IPS-18a (cell line): Measurements from ENCODE around the gene STOX2.

Experiments
- H3K27ac ChIP-seq: one replicate; pipeline ENCODE4 v1.5.1; 2013; ENCODE audit warnings: low read length
- H3K27me3 ChIP-seq: one replicate; pipeline ENCODE4 v1.6.1; 2013; ENCODE audit warnings: mild to moderate bottlenecking, low read length; ENCODE audit not compliant: control insufficient read depth, insufficient read depth
- H3K36me3 ChIP-seq: one replicate; pipeline ENCODE4 v1.6.1; 2013; ENCODE audit warnings: low read depth, low read length; ENCODE audit not compliant: control insufficient read depth
- H3K4me1 ChIP-seq: one replicate; pipeline ENCODE4 v1.6.1; 2013; ENCODE audit warnings: low read depth, low read length; ENCODE audit not compliant: control insufficient read depth
- H3K4me3 ChIP-seq: one replicate; pipeline ENCODE4 v1.5.1; 2013; ENCODE audit warnings: low read length
- H3K9ac ChIP-seq: one replicate; pipeline ENCODE4 v1.6.1; 2013; ENCODE audit warnings: mild to moderate bottlenecking, low read length, moderate library complexity
- H3K9me3 ChIP-seq: one replicate; pipeline ENCODE4 v1.6.1; 2013; ENCODE audit warnings: low read depth, low read length; ENCODE audit not compliant: control insufficient read depth

The STOX2 gene, protein sequence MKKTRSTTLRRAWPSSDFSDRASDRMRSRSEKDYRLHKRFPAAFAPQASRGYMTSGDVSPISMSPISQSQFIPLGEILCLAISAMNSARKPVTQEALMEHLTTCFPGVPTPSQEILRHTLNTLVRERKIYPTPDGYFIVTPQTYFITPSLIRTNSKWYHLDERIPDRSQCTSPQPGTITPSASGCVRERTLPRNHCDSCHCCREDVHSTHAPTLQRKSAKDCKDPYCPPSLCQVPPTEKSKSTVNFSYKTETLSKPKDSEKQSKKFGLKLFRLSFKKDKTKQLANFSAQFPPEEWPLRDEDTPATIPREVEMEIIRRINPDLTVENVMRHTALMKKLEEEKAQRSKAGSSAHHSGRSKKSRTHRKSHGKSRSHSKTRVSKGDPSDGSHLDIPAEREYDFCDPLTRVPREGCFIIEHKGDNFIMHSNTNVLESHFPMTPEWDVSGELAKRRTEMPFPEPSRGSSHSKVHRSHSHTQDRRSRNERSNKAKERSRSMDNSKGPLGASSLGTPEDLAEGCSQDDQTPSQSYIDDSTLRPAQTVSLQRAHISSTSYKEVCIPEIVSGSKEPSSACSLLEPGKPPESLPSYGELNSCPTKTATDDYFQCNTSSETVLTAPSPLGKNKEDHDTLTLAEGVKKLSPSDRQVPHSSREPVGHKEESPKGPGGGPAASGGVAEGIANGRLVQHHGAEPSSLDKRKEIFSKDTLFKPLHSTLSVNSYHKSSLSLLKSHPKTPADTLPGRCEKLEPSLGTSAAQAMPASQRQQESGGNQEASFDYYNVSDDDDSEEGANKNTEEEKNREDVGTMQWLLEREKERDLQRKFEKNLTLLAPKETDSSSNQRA (N-terminal part only)

DNA sequence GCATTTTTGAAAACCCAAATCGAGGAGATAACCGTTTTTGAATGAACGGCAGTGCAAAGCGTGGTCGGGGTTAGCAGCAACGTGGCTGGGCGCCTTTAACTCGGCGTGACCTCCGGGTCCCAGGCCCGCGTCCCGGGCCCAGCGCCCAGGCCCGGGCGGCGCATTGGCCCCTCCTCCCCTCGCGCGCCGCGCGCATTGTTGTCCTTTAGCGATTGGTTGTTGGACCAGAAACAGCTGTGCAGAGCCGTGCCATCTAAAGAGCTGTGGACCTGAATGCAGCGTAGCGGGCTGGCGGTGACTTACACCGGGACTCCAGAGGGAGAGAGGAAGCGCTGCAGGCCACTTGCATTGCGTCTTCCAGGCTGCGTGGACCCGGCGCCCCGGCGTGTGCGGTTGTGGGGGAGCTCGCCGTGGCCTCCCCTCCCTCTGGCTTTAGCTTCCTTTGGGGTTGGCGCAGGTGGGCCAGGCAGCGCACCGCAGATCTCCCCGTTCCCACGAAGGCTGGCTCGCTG, at the start of gene STOX2:
Gene STOX2, plus strand, starts transcription at position 227 of the 512 bp plus-strand sequence. CDS start 1,484 bp downstream, outside the sequence.
- Histone ChIP-seq H3K27me3 (peaks cover 65% of the 10 kb centered on the region), H3K9me3 (no peaks in the 10 kb centered on the region), H3K27ac (no peak within 1 kb of the TSS), H3K36me3 (no peaks in the 10 kb centered on the region), H3K9ac (peak within 1 kb of the TSS; percentile 70), H3K4me1 (peaks cover 25% of the 10 kb centered on the region), H3K4me3 (peak within 1 kb of the TSS; percentile 87)

- H3K9ac ChIP-seq: no peak overlapping the region
- H3K4me3 ChIP-seq: no peak overlapping the region
- H3K9me3 ChIP-seq: no peaks in the 10 kb centered on the region
- no peak overlapping the region for H3K27ac ChIP-seq
- H3K4me1 ChIP-seq: peaks cover 5% of the 10 kb centered on the region
- no peaks in the 10 kb centered on the region for H3K36me3 ChIP-seq
- no peaks in the 10 kb centered on the region for H3K27me3 ChIP-seq
These were observed 49.5 kb upstream of the STOX2 start for GRCh38 chr4:183855323-183856190.

DNA sequence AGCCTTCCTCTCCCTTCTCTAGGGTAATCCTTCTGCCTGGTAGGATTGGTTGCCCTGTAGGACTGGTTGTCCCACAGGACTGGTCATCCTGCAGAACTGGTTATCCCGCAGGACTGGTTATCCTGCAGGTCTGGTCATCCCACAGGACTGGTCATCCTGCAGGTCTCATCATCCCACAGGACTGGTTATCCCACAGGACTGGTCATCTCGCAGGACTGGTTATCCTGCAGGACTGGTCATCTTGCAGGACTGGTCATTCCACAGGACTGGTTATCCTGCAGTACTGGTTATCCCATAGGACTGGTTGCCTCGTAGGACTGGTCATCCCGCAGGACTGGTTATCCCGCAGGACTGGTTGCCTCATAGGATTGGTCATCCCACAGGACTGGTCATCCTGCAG, 48.1 kb upstream of the STOX2 start:
- H3K36me3 ChIP-seq: no peaks in the 10 kb centered on the region
- H3K4me1 ChIP-seq: peaks cover 9% of the 10 kb centered on the region
- no peak overlapping the region for H3K4me3 ChIP-seq
- no peaks in the 10 kb centered on the region for H3K9me3 ChIP-seq
- H3K27me3 ChIP-seq: no peaks in the 10 kb centered on the region
- no peak overlapping the region for H3K9ac ChIP-seq
- H3K27ac ChIP-seq: no peak overlapping the region

- Histone ChIP-seq H3K4me3 (no peak overlapping the region), H3K4me1 (peaks cover 9% of the 10 kb centered on the region), H3K27ac (no peak overlapping the region), H3K27me3 (no peaks in the 10 kb centered on the region), H3K9me3 (no peaks in the 10 kb centered on the region), H3K36me3 (no peaks in the 10 kb centered on the region), H3K9ac (no peak overlapping the region)
These were observed 47.0 kb upstream of the STOX2 start for GRCh38 chr4:183858011-183858615.

DNA sequence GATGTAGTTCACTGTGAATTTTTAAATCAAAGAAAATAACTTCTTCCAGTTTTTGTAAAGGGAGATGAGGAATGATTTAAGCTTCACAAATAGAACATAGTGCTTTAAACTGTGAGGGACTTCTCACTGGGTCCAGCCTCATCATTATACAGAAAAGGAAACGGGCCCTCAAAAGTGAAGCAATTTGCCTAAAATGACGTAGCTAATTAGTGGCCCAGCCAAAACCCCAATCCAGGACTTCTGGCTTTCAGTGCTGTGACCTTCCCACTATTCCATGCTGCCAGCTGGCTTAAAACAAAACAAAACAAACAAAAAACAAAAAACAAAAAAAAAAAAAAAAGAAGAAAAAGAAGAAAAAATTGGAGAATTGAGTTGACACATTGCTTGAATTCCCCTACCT, 45.0 kb upstream of the STOX2 start:
- Histone ChIP-seq H3K9me3 (no peaks in the 10 kb centered on the region), H3K27me3 (no peaks in the 10 kb centered on the region), H3K4me3 (no peak overlapping the region), H3K27ac (no peak overlapping the region), H3K4me1 (peaks cover 9% of the 10 kb centered on the region), H3K36me3 (no peaks in the 10 kb centered on the region), H3K9ac (no peak overlapping the region)

- no peaks in the 10 kb centered on the region for H3K27me3 ChIP-seq
- H3K27ac ChIP-seq: no peak overlapping the region
- peaks cover 9% of the 10 kb centered on the region for H3K4me1 ChIP-seq
- H3K9ac ChIP-seq: no peak overlapping the region
- no peak overlapping the region for H3K4me3 ChIP-seq
- H3K9me3 ChIP-seq: no peaks in the 10 kb centered on the region
- no peaks in the 10 kb centered on the region for H3K36me3 ChIP-seq
These were observed 44.4 kb upstream of the STOX2 start for GRCh38 chr4:183860731-183861130.

DNA sequence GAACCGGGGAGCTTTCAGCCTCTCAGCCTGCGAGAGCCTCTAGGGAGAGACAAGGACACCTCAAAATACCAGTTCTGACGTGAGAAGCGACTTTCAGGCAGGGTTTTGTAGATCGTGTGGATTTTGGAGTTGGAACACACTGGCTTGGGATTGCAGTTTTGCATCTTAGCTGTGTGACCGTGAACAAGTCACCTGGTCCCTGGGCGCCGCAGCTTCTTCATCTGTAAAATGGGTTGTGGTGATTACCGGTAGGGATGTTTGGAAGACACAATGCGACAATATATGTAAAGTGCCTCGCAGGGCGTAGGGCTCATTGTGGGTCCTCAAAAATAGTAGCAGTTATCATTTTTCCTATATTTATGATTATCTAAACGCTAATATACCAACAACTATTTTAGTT, 43.7 kb upstream of the STOX2 start:
- Histone ChIP-seq H3K27ac (no peak overlapping the region), H3K36me3 (no peaks in the 10 kb centered on the region), H3K4me1 (peaks cover 9% of the 10 kb centered on the region), H3K9ac (no peak overlapping the region), H3K27me3 (no peaks in the 10 kb centered on the region), H3K4me3 (no peak overlapping the region), H3K9me3 (no peaks in the 10 kb centered on the region)

- no peaks in the 10 kb centered on the region for H3K36me3 ChIP-seq
- H3K9me3 ChIP-seq: no peaks in the 10 kb centered on the region
- H3K27me3 ChIP-seq: no peaks in the 10 kb centered on the region
- H3K4me1 ChIP-seq: peaks cover 14% of the 10 kb centered on the region
- no peak overlapping the region for H3K9ac ChIP-seq
- H3K4me3 ChIP-seq: no peak overlapping the region
- no peak overlapping the region for H3K27ac ChIP-seq
These were observed 41.8 kb upstream of the STOX2 start for GRCh38 chr4:183863155-183863825.

- Histone ChIP-seq H3K4me1 (peaks cover 7% of the 10 kb centered on the region), H3K27ac (no peak overlapping the region), H3K4me3 (no peak overlapping the region), H3K9me3 (no peaks in the 10 kb centered on the region), H3K36me3 (no peaks in the 10 kb centered on the region), H3K9ac (no peak overlapping the region), H3K27me3 (no peaks in the 10 kb centered on the region)
These were observed 37.9 kb upstream of the STOX2 start for GRCh38 chr4:183867247-183867646.

DNA sequence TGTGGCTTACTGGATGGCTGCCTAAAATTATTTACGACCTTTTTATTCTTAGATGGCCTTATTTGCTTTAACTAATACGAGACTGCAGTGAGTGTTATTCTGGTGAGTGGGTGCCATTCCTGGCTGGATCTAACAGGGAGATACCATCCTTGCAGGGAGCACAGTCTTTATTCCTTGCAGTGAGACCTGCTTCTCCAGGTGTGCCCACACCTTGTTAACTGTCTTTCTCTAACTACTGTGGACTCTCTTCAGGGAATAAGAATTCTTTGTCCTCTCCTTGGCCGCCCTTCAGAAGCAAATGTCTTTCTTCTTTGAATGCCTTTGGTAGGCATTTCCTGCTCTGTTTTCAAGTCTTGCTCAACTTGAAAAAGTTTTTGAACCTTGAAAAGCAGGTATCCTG, 34.1 kb upstream of the STOX2 start:
- no peak overlapping the region for H3K9ac ChIP-seq
- no peak overlapping the region for H3K4me3 ChIP-seq
- peaks cover 7% of the 10 kb centered on the region for H3K4me1 ChIP-seq
- no peaks in the 10 kb centered on the region for H3K9me3 ChIP-seq
- no peaks in the 10 kb centered on the region for H3K36me3 ChIP-seq
- H3K27ac ChIP-seq: no peak overlapping the region
- no peaks in the 10 kb centered on the region for H3K27me3 ChIP-seq
